Subcutaneous abdominal adipose tissue (tissue), 5 donors: ENCODE measurements around the gene ARHGEF17.

ENCODE experiments used
- H3K27ac ChIP-seq: one replicate; pipeline ENCODE4 v1.7.0; 2013; ENCODE audit warnings: low read depth, mild to moderate bottlenecking, inconsistent platforms, low read length, moderate library complexity
- H3K27me3 ChIP-seq, 5 donors: one replicate each; pipeline ENCODE4 v1.7.0; 2013; ENCODE audit warnings: low read length in 5 of 5, inconsistent platforms in 1 of 5; ENCODE audit not compliant: control insufficient read depth in 5 of 5, insufficient read depth in 4 of 5
- H3K36me3 ChIP-seq, 5 donors: one replicate each; pipeline ENCODE4 v1.7.0; 2013; ENCODE audit warnings: low read length in 5 of 5; ENCODE audit not compliant: control insufficient read depth in 5 of 5, insufficient read depth in 5 of 5
- H3K4me1 ChIP-seq, 5 donors: one replicate each; pipeline ENCODE4 v1.7.0; 2013; ENCODE audit warnings: low read length in 5 of 5, mild to moderate bottlenecking in 3 of 5, moderate library complexity in 1 of 5; ENCODE audit not compliant: control insufficient read depth in 5 of 5, insufficient read depth in 5 of 5
- H3K4me3 ChIP-seq, 5 donors: one replicate each; pipeline ENCODE4 v1.7.0; 2013; ENCODE audit warnings: low read length in 5 of 5, low read depth in 1 of 5
- H3K9ac ChIP-seq, 5 donors: one replicate each; pipeline ENCODE4 v1.7.0; 2013; ENCODE audit warnings: low read length in 5 of 5, mild to moderate bottlenecking in 4 of 5, moderate library complexity in 3 of 5
- H3K9me3 ChIP-seq, 5 donors: one replicate each; pipeline ENCODE4 v1.7.0; 2013; ENCODE audit warnings: low read length in 5 of 5; ENCODE audit not compliant: control insufficient read depth in 5 of 5
- donor health status: healthy.
- donor health status: healthy.
- donor health status: healthy.
- donor health status: healthy.
- donor health status: healthy.

The ARHGEF17 gene

GRCh38 chr11:73320763-73321603 is 12.9 kb downstream of the ARHGEF17 start:
- Histone ChIP-seq H3K9ac (peak overlapping the region in 1 of 5 donors; percentile 4), H3K36me3 (peaks cover 0 to 6% (median 0%) of the 10 kb centered on the region in 5 donors), H3K4me3 (peak overlapping the region in 1 of 5 donors; percentile 30), H3K4me1 (peaks cover 21 to 90% (median 79%) of the 10 kb centered on the region in 5 donors), H3K27me3 (no peaks in the 10 kb centered on the region), H3K27ac (peak overlapping the region; percentile 52), H3K9me3 (no peaks in the 10 kb centered on the region)

GRCh38 chr11:73321604-73322381 is 13.7 kb downstream of the ARHGEF17 start:
- H3K36me3 ChIP-seq, result peaks cover 0 to 6% (median 0%) of the 10 kb centered on the region in 5 donors
- peak overlapping the region; percentile 52 for H3K27ac ChIP-seq
- peak overlapping the region in 2 of 5 donors; percentile 4 to 33 for H3K9ac ChIP-seq
- H3K27me3 ChIP-seq, result no peaks in the 10 kb centered on the region
- H3K4me3 ChIP-seq, result peak overlapping the region in 1 of 5 donors; percentile 30
- H3K4me1 ChIP-seq, result peaks cover 21 to 84% (median 77%) of the 10 kb centered on the region in 5 donors
- no peaks in the 10 kb centered on the region for H3K9me3 ChIP-seq

- Histone ChIP-seq H3K27me3 (no peaks in the 10 kb centered on the region), H3K9me3 (no peaks in the 10 kb centered on the region), H3K36me3 (peaks cover 0 to 6% (median 0%) of the 10 kb centered on the region in 5 donors), H3K4me3 (peak overlapping the region in 1 of 5 donors; percentile 26), H3K4me1 (peaks cover 17 to 81% (median 76%) of the 10 kb centered on the region in 5 donors), H3K9ac (peak overlapping the region in 2 of 5 donors; percentile 4 to 33), H3K27ac (peak overlapping the region; percentile 52)
Observed at GRCh38 chr11:73322382-73323306, 14.6 kb downstream of the ARHGEF17 start.

GRCh38 chr11:73323464-73323863 is 15.4 kb downstream of the ARHGEF17 start:
- Histone ChIP-seq H3K27ac (peak overlapping the region; percentile 56), H3K9ac (peak overlapping the region in 3 of 5 donors; percentile 45 to 75 (median 58)), H3K27me3 (no peaks in the 10 kb centered on the region), H3K4me3 (peak overlapping the region in 1 of 5 donors; percentile 26), H3K36me3 (peaks cover 0 to 6% (median 0%) of the 10 kb centered on the region in 5 donors), H3K9me3 (no peaks in the 10 kb centered on the region), H3K4me1 (peaks cover 16 to 78% (median 71%) of the 10 kb centered on the region in 5 donors)

- H3K9ac ChIP-seq, result peak overlapping the region; percentile 10 to 75 (median 45)
- H3K27ac ChIP-seq, result peak overlapping the region; percentile 56
- no peaks in the 10 kb centered on the region for H3K27me3 ChIP-seq
- H3K4me3 ChIP-seq, result peak overlapping the region in 1 of 5 donors; percentile 2
- no peaks in the 10 kb centered on the region for H3K9me3 ChIP-seq
- H3K4me1 ChIP-seq, result peaks cover 16 to 79% (median 68%) of the 10 kb centered on the region in 5 donors
- H3K36me3 ChIP-seq, result peaks cover 0 to 6% (median 0%) of the 10 kb centered on the region in 5 donors
Observed at GRCh38 chr11:73324116-73324515, 16.0 kb downstream of the ARHGEF17 start.

GRCh38 chr11:73324665-73325035 is 16.6 kb downstream of the ARHGEF17 start:
- H3K4me1 ChIP-seq, result peaks cover 16 to 77% (median 69%) of the 10 kb centered on the region in 5 donors
- H3K9ac ChIP-seq, result peak overlapping the region in 3 of 5 donors; percentile 16 to 75 (median 58)
- H3K4me3 ChIP-seq, result no peak overlapping the region

GRCh38 chr11:73325036-73325981 is 17.2 kb downstream of the ARHGEF17 start:
- Histone ChIP-seq H3K9ac (peak overlapping the region in 1 of 5 donors; percentile 6), H3K4me3 (no peak overlapping the region)

More at GRCh38 chr11:73324665-73325035, 16.6 kb downstream of the ARHGEF17 start:
- H3K27me3 ChIP-seq, result no peaks in the 10 kb centered on the region
- H3K9me3 ChIP-seq, result no peaks in the 10 kb centered on the region
- H3K27ac ChIP-seq, result peak overlapping the region; percentile 56
- H3K36me3 ChIP-seq, result peaks cover 0 to 6% (median 0%) of the 10 kb centered on the region in 5 donors

GRCh38 chr11:73326929-73327811 is 19.1 kb downstream of the ARHGEF17 start:
- H3K4me3 ChIP-seq, result no peak overlapping the region
- peaks cover 11 to 77% (median 70%) of the 10 kb centered on the region in 5 donors for H3K4me1 ChIP-seq
- peaks cover 0 to 6% (median 0%) of the 10 kb centered on the region in 5 donors for H3K36me3 ChIP-seq
- H3K27ac ChIP-seq, result no peak overlapping the region
- H3K9ac ChIP-seq, result peak overlapping the region in 1 of 5 donors; percentile 19
- no peaks in the 10 kb centered on the region for H3K27me3 ChIP-seq
- H3K9me3 ChIP-seq, result no peaks in the 10 kb centered on the region

More at GRCh38 chr11:73325036-73325981, 17.2 kb downstream of the ARHGEF17 start:
- Histone ChIP-seq H3K27ac (peak overlapping the region; percentile 56), H3K4me1 (peaks cover 16 to 77% (median 70%) of the 10 kb centered on the region in 5 donors), H3K27me3 (no peaks in the 10 kb centered on the region), H3K9me3 (no peaks in the 10 kb centered on the region), H3K36me3 (peaks cover 0 to 6% (median 0%) of the 10 kb centered on the region in 5 donors)
